Skin of body (tissue), 1 donor: ENCODE measurements around the gene RGS18. TPM values are rescaled to one million over a fixed set of nuclear protein-coding genes. Genes with fewer than 3 reads are reported as not detected.

Source experiments
- total RNA-seq: library from RNA; depleted of rRNA; stranded (reverse); fragments of >200 nt; gene quantifications from one replicate; pipeline ENCODE4 v1.2.3, GENCODE V29; 2014

Gene RGS18
- total RNA-seq, 1 donor from 2014 or later, result 4.4 TPM

Other genes starting within 250 kb of the RGS18 start
- gene RGS21, start 158.5 kb downstream of the RGS18 start, total RNA-seq, result not detected